GM18526 (cell line): Measurements from ENCODE around the gene RANBP3L.

Experiments used
- POLR2A ChIP-seq: IDR thresholded peaks from 3 replicates; pipeline ENCODE4 v1.6.1; 2011; ENCODE audit not compliant: insufficient read length; ENCODE audit errors: extremely low read depth

RANBP3L gene

DNA sequence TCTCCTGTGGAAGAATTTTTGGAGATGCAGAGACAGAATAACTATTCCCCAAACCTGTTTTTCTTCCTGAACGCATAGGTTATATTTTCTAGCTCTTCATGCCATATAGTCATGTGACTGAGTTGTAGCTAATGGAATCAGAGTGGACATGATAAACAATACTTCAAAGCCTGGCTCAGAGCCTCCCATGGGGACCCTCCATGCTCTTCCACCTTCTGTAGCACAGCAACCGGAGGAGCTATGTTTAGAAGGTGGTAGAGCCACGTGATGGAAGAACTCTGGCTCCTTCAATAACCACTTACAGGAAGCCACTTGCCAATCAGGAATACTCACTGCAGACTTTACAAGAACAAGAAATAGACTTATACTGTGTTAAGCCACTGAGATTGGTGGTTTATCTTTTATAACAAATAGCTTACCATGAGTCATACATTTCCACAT, 99.2 kb downstream of the RANBP3L start:
- no peak for TF ChIP-seq POLR2A

DNA sequence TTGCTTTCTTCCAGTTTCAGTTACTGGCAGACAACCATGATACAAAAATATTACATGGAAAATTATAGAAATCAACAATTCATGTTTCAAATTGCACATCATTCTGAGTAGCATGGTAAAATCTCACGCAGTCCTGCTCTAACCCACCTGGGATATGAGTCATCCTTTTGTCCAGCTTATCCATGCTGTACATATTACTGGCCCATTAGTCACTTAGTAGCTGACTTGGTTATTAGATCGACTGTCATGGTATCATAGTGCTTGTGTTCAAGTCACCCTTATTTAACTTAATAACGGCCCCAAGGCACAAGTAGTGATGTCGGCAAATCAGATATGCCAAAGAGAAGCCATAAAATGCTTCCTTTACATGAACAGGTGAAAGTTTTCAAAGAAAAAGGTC, 101.2 kb downstream of the RANBP3L start:
- TF ChIP-seq POLR2A: no peak

DNA sequence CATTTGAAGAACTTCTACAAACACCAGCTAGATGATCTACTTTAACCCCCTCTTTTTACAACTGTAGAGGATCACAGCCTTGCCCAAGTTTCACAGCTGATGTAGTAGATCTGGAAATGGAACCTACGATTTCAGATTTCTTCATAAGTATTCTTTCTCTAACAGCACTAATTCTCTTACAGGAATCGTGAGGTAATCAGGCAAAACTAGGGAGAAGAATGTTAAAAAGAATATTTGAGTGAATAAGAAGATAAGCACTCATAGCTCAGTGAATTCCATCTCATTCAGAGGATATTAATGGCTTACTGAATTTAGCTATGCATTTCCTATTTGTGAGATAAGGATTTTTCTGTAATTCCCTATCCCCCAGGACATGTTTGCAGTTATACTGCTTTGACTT, 102.1 kb downstream of the RANBP3L start:
- no peak for TF ChIP-seq POLR2A
